Ishikawa (cell line): Measurements from ENCODE around the gene DNAJC30.

Experiments
- EP300 ChIP-seq: IDR thresholded peaks from 2 replicates; pipeline ENCODE4 v1.6.1; 2012; ENCODE audit warnings: borderline replicate concordance
- YY1 ChIP-seq: IDR thresholded peaks from 2 replicates; pipeline ENCODE4 v1.6.1; 2012; ENCODE audit warnings: low read depth
- TF ChIP-seq, protein P1 (sequence below): IDR thresholded peaks from 2 replicates; pipeline ENCODE4 v1.6.1; 2012; ENCODE audit warnings: low read depth, mild to moderate bottlenecking

DNA sequence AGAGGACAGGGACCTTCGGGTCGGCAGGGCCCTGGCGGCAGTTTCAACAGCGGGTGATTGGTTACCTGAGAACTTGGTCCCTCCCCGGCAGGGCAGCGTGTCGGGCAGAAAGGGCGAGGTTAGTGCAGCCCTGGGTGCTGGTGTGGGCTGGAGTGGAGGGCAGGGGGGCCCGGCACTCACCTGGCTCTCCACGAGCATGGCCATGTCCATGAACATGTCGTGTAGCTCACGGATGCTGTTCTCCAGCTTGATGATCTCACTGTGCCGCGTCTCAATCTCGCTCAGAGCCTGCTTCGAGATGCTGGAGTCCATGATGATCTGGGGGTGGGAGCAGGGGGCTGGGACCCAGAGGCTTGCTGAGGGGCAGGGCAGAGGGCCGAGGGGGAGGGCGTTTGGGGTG lies 19.4 kb upstream of the DNAJC30 start:
- TF ChIP-seq, protein P1, sequence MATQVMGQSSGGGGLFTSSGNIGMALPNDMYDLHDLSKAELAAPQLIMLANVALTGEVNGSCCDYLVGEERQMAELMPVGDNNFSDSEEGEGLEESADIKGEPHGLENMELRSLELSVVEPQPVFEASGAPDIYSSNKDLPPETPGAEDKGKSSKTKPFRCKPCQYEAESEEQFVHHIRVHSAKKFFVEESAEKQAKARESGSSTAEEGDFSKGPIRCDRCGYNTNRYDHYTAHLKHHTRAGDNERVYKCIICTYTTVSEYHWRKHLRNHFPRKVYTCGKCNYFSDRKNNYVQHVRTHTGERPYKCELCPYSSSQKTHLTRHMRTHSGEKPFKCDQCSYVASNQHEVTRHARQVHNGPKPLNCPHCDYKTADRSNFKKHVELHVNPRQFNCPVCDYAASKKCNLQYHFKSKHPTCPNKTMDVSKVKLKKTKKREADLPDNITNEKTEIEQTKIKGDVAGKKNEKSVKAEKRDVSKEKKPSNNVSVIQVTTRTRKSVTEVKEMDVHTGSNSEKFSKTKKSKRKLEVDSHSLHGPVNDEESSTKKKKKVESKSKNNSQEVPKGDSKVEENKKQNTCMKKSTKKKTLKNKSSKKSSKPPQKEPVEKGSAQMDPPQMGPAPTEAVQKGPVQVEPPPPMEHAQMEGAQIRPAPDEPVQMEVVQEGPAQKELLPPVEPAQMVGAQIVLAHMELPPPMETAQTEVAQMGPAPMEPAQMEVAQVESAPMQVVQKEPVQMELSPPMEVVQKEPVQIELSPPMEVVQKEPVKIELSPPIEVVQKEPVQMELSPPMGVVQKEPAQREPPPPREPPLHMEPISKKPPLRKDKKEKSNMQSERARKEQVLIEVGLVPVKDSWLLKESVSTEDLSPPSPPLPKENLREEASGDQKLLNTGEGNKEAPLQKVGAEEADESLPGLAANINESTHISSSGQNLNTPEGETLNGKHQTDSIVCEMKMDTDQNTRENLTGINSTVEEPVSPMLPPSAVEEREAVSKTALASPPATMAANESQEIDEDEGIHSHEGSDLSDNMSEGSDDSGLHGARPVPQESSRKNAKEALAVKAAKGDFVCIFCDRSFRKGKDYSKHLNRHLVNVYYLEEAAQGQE: no peak
- TF ChIP-seq YY1: no peak
- TF ChIP-seq EP300: no peak
